HG03565 (cell line): ENCODE data around the gene RBM47.
"Not testable (repeated sequence)": the region's sequence is repeated elsewhere in the genome, so short reads cannot be mapped to it uniquely, and the experiment has no call there.

Source experiments
- ATAC-seq: cut with Tn5 transposase; IDR thresholded peaks from one replicate; pipeline ENCODE4 v1.9.1; 2021; ENCODE audit warnings: mild to moderate bottlenecking, moderate library complexity; ENCODE audit not compliant: unreplicated experiment

The RBM47 gene

DNA sequence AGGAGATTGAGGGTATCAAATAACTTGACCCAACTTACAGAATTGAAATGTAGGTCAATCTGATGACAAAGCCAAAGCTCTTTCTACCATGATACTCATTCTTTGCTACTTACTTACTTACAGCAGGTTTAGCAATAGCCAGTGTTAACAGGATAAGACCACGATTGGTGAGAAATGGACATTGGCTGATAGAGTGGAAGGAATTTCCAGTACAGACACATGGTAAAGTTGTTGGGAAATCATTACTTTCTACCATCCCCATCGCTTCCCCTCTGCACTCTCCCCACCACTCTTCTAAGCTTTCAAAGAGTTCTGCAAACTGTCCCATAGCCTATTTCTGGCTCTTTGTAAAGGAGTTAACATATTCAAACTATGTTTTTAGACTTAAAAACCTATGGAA is 174.8 kb downstream of the RBM47 start:
- no peak for ATAC-seq

DNA sequence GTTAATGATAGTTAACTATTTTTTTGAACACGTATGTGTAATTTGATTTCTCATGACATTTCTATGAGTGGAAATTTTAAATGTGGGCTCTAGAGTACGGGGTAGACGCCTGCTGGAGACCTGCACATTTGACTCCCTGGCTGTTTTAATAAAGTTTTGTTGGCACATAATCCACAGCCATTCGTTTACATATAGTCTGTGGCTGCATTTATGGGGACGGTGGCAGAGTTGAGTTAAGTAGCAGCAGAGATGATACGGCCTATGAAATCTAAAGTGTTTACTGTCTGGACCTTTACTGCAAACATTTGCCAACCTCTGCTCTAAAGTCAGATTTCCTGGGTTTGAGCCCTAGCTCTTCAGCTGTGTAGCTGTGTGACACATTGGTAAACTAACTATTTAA is 175.8 kb downstream of the RBM47 start:
- no peak for ATAC-seq

DNA sequence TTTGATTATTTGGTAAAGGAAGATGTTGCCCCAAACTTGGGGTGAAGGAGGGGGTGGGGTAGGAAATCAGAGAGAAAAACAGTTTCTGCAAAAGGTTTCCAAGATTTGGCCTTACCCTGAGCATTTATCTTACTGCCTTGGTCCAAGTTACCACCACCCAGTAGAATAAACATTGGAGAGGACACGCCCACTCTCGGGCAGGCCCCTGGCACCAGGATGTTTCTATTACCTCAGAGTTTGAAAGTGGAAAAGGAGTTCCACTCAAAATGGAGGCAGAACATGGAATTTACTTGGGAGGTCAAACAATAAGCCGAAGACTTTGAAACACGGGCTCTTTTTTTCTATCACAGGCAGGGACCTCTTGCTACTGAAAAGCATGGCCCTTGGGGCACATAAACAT is 180.8 kb downstream of the RBM47 start:
- no peak for ATAC-seq

DNA sequence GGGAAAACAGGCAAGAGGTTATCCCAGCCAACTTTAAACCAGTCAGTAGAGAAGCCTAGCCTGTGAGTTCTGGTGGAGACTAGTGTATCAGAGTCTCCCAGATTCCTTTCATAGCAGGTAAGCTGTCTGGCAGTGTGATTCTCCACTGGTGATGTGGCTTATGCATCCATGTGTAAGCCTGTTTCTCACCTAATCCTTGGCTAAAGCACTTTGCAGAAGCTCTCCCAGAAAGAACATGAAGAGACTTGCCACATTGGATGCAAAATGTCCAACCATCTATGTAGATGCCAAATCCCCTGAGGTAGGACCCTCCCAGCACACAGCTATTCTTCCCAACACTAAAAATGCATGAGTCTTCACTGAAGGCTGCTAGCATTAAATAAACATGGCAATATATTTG is 182.8 kb downstream of the RBM47 start:
- ATAC-seq = no peak

DNA sequence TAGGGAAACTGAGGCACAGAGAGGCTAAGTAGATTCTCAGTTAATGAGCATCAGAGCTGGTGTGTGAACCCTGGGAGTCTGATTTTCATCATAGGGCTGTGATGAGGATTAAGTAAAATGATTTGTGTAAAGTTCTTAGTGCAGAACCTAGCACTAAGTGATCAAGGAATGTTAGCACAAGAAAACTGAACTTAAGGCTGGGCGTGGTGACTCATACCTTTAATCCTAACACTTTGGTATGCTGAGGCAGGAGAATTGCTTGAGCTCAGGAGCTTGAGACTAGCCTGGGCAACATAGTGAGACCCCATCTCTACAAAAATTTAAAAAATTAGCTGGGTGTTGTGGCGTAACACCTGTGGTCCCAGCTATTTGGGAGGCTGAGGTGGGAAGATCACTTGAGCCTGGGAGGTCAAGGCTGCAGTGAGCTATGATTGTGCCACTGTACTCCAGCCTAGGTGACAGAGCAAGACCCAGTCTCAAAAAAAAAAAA is 183.4 kb downstream of the RBM47 start:
- ATAC-seq = not testable (repeated sequence)

DNA sequence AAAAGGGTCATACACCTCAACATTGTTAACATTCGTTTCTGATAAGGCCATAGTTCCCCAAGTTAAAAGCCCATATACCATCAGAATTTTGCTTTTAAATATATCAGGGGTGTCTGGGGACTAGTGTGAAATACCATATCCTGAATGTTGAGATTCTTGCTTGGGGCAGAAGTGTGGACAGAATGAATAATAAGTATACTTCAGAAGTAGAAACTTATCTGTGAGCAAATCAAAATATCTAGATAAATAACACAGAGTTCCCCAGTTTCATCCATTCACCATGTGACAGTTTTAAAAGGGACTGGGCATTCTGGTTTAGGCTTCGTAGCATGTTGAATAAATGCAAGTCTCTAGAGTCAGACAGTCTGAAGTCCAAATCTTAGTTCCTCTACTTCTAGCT is 184.0 kb downstream of the RBM47 start:
- no peak for ATAC-seq

DNA sequence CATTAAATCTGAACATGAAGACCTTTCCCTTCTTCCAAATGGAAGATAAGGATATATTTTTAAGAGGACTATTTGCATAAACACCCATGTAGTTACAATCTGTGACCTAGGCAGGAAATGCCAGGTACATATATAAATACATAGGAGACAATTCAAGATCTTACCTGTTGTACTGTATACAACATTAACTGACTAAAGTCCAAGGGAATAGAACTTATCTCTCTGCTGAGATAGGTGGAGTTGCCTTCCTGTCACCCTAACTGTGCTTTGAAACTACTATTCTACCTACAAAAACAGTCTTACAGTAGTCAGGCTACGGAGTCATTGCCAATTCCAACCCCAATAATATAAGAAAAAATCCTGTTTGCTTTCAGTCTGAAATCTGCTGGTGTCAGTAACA is 188.2 kb downstream of the RBM47 start:
- no peak for ATAC-seq

DNA sequence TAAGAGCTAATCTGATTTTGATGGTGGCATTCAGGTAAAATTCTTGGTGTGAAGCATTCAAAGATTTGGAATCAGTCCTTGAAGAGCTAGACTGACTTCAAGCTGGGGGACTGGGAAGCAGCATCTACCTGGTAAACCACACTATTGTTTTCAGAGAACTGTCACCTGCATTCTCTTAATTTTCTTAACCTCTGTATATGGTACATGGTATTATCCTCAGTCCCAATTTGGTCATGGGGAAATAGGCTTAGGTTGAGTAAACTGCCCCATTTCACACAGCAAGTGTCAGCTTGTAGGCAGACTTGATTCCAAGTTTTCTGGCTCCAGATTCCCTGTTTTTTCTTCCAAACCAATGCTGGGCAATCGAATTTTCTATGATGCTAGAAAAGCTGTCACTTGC is 190.1 kb downstream of the RBM47 start:
- no peak for ATAC-seq

DNA sequence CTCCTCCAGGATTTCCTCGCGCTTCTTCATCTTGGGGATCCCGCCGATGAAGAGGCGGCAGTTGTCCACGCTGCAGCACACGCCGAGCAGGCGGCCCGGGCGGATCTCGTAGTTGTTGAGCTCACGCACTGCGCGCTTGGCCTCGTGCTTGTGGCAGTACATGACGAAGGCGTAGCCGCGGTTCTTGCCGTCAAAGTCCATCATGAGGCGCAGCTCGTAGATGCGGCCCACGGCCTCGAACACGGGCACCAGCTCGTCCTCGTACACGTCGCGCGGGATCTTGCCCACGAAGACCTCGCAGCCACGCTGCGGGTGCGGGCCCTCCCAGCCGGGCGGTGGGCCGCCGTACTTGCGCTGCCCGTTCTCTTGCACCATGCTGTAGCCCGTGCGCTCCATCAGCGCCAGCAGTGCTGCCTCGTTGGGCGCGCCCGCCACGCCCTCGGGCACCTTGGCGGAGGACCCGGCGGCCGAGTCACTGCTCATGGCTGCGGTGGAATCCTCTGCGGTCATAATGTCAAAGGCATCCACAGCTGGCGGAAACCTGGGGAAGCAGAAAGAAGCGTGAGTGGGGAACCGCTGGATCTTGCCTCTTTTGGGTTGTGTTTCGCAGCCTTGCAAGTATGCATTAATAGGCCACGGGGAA is 191.2 kb downstream of the RBM47 start:
- ATAC-seq = no peak

DNA sequence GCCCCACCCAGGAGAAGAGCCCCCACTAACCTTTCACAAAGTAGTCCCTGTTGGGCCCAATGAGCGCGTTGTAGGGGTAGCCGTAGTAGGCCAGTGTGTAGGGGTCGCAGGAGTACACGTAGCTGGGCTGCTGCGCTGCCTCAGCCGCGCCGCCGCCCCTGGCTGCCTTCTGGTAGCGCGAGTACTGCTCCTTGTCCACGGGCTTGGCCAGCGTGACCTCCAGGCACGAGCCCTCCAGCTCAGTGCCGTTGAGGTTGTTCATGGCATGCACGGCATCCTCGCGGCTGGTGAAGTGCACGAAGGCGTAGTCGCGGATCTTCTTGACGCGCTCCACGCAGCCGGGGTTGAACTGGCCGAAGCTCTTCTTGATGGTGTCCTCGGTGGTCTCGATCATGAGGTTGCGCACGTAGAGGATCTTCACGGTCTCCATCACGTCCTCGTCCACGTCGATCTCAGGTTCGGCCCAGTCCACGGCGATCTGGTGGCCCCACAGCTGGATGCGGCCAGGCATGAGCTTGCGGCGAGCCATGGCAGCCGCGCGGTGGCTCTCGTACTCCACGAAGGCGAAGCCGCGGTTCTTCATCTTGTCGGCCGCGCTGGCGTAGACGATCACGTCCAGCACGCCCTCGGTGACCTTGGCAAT is 191.8 kb downstream of the RBM47 start:
- no peak for ATAC-seq

DNA sequence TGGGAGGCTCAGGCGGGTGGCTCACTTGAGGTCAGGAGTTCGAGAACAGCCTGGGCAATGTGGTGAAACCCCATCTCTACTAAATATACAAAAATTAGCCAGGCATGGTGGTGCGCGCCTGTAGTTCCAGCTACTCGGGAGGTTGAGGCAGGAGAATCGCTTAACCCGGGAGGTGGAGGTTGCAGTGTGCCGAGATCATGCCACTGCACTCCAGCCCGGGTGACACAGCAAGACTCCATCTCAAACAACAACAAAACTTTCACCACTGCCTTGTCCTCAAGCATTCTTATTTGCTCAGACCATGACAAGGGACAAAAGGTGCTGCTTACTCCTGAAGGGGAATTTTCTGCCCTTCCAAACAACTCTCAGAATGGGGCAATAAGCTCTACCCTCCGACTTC is 194.4 kb downstream of the RBM47 start:
- not testable (repeated sequence) for ATAC-seq

DNA sequence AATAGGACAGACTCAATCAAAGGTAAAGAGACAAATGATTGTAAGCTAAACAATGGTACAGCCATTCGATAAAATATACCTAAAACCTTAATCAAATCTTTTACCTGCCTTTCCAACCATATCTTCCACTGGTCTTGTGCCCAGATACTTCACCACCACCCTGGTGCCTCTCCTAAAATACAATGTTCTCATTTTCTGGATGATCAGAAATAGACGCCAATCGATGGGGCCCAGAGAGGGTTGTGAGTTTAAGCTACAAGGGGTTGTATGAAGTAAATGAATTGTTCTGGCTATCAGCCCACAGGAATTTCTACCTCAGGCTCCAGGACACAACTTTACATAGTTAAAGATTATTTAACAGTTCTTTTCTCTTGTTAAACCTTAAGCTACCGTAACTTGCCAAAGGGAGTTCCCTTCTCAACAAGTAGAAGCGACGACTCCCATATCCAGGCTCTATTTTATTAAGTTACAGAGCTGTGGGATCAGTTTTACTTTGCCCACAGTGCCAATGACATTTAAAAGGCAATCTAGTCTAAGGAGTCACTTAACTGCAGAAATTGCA is 195.5 kb downstream of the RBM47 start:
- ATAC-seq = no peak

DNA sequence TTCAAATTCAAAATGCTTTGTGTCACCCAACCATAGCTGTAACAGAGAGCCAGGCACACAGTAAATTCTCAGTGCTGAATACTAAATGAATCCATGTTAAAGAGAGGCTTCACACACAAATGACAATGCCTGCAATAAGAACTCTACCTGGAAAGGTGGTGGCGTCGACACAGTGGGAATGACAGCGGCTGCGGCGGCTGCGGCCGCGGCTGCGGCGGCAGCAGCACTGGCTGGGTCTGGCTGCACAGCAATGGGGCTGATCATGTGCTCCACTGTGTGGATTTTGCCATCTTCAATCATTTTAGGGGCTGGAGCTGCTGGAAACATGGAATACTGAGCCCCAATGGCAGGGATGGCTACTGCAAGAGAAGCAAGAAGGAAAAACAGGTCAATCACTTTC is 197.2 kb downstream of the RBM47 start:
- ATAC-seq = no peak

DNA sequence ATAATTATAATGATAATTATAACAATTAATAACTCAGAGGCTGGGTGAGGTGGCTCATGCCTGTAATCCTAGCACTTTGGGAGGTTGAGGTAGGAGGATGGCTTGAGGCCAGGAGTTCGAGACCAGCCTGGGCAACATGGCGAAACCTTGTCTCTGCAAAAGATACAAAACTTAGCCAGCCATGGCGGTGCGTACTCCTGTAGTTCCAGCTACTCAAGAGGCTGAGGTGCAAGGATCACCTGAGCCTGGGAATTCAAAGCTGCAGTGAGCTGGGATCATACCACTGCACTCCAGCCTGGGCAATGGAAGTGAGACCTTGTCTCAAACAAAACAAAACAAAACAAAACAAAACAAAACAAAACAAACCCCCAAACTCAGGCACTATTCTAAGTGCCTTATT is 201.8 kb downstream of the RBM47 start:
- not testable (repeated sequence) for ATAC-seq

DNA sequence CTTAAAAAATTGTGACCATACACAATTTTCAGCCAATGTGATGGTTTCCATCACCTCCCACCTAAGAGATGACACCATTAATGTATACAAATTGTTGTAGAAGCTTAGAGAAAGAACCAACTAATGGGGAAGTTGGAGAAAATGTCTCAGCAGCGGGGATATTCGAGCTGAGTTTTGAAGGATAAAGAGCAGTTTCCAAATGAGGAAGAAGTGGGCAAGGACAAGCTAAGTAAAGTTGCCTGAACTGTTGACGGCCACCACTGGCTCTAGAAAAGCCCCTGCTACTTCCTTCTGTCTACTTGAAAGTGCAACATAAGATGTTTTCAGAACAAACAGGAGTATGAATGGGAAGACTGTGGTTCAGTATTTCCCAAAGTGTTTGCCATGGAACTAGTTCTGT is 202.5 kb downstream of the RBM47 start:
- ATAC-seq = no peak

DNA sequence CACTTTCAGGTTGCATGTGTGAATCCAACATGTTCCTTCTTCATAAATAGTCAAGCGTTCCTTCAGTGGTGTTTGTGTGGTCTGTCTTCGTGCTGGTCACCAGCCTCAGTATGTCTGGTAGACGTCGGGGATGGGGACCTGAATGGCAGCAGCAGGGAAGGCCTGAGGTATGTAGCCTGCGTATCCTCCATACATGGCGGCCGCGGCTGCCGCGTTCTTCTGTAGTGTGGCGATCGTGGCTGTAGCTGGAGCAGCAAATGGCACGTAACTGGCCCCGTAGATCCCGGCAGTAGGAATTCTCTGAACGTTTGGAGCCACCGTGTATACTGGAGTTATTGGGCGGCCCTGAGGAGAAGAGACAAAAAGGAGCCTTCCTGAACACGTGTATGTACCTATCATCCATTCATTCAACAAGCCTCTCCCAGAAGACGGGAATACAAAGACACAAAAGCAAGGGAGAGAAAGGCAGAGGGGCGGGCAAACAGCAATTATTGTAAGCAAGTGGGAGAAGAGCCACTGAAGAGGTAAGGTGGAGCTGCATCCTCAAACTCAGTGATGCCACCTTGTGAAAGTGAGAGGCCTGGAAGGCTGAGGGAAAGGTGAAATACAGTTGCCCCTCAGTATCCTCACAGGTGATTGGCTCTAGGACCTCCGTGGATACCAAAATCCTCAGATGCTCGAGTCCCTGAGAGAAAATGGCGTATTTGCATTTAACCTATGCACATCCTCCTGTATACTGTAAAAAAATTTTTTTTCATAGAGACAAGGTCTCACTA is 203.7 kb downstream of the RBM47 start:
- no peak for ATAC-seq

DNA sequence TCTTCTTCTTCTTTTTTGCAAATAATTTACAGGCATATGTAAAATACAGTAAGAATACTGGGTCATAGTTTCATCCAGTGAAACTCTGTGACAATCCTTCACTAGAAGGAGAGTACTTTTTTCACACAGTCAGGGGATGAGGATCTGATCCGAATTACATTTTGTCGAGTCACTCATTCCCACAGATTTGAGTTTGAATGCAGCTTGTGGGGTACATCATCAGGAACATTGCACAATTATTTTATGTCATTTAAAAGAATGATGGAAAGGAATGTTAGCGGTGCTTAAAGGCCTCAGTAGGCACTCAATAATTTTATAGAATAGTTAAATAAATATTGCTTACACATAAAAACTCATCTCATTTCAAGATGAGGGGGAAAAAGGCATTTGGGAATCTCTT is 205.9 kb downstream of the RBM47 start:
- no peak for ATAC-seq

DNA sequence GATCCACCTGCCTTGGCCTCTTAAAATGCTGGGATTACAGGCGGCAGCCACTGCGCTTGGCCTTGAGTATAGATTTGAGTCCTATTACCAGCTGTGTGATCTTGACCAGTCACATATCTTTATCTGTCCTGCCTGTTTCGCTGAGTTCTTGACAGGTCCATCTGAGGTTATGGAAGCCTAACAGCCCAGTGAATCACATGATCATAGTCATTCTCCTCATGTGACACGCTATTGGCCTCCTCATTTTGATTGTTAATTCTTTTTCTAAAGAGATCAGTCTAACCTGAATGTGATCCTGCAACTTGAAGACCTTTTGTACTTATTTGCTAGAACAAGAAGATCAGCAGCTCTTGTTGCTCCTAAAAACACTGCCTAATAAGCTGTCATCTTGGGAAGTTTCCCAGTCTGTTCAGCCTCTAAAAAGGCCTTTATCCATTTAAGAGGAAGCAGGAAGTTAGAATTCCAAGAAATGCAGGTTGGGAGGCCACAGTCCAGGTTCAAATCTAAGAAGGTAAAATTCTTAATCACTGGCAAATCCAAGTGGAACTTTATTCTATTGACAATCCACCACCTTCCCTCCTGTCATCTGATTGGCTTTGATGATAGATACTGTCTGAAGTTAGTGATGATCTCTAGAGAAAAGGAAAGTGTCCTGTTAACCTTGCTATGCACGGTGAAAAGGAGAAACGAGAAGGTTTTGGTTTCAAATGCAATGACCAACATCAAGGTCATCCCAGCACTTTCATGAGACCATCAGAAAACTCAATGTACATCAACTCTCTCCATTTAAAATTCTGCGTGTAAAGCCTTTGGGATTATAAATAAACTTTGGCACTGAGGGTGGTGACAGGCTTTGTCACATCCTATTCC is 207.6 kb downstream of the RBM47 start:
- ATAC-seq = peak; percentile 62

DNA sequence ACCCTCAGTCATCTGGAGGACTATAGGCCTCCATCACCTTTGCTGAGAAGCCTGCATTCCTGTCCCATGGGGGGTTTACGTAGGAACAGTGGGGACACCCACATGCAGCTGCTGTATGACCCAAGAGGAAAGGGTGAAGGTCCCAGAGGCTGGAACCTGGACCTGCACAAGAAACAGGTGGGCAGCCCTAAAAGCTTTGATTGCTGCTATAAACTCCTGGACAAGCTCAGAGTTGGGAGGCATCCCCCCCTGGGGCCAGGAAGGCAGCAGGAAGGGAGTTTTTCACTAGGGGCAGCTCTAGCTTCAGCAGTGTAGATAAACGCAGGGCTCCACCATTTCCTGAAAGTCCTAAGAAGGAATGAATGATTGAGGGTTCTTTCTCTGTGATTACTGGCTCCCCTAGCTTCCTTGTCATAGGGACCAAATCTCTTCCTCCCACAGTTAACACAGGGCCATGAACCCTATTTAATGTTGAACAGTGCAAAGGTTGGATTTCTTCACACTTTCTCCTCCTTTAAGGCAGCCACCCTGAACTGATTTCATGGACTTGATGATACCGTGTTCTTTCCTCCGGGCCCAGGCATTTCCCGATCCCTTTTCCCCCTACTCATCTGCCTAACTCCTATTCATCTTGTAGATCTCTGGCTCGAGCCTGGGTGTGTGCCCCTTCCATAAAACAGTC is 210.3 kb downstream of the RBM47 start:
- no peak for ATAC-seq
